Activated CD8-positive, alpha-beta T cell treated with anti-CD3 and anti-CD28 coated beads for 36 hours (primary cell): ENCODE results near the gene KDM2A. TPM values are rescaled to one million over a fixed set of nuclear protein-coding genes. Genes with fewer than 3 reads are reported as not detected.

ENCODE experiments used
- ATAC-seq: fragments of 200-7000 bp; cut with Tn5 transposase; one replicate; pipeline ENCODE4 v1.10.0; 2021; ENCODE audit warnings: mild to moderate bottlenecking, moderate library complexity
- CTCF ChIA-PET: fragments of 350-600 bp; sonication (Branson Sonifier 250); formaldehyde crosslinking; loops from one replicate; lab custom pipeline; 2021; ENCODE audit warnings: antibody characterized with exemption; lab: Charles Lee
- POLR2A ChIA-PET: fragments of 350-600 bp; sonication (Branson Sonifier 250); formaldehyde crosslinking; loops from one replicate; lab custom pipeline; 2021; ENCODE audit warnings: antibody characterized with exemption; lab: Charles Lee
- DNase-seq: peaks from one replicate; pipeline ENCODE4 v3.0.0-alpha.2; 2020
- H3K27ac Mint-ChIP-seq: one replicate; pipeline ENCODE4 v1.8.0; 2021; ENCODE audit warnings: mild to moderate bottlenecking, mixed read lengths
- H3K27me3 Mint-ChIP-seq: one replicate; pipeline ENCODE4 v1.8.0; 2021; ENCODE audit warnings: mixed read lengths
- H3K36me3 Mint-ChIP-seq: one replicate; pipeline ENCODE4 v1.8.0; 2021; ENCODE audit warnings: low read depth, mixed read lengths
- H3K4me1 Mint-ChIP-seq: one replicate; pipeline ENCODE4 v1.8.0; 2021; ENCODE audit warnings: low read depth, mixed read lengths
- H3K4me3 Mint-ChIP-seq: one replicate; pipeline ENCODE4 v1.8.0; 2021; ENCODE audit warnings: mild to moderate bottlenecking, moderate library complexity, mixed read lengths
- H3K9me3 Mint-ChIP-seq: one replicate; pipeline ENCODE4 v1.8.0; 2021; ENCODE audit warnings: mixed read lengths
- CTCF ChIP-seq: fragments of 200-600 bp; IDR thresholded peaks from one replicate; pipeline ENCODE4 v1.8.0; 2022; ENCODE audit warnings: antibody characterized with exemption, mild to moderate bottlenecking
- intact Hi-C: fragments of 100-400 bp; cut with micrococcal nuclease; formaldehyde crosslinking; loops from one replicate; pipeline ENCODE4 v1.10.0; 2022
- total RNA-seq, 2 experiments: library from RNA; stranded (reverse); gene quantifications; one replicate each; pipeline ENCODE4 v1.2.3, GENCODE V29; 2021

KDM2A gene
- total RNA-seq, 2 experiments from 2014 or later: 79.6 to 88.1 TPM

GRCh38 chr11:67264877-67265632, 146.0 kb downstream of the KDM2A start:
- POLR2A ChIA-PET: interaction anchor here (0.7 to 19.8 kb wide), 5 partner anchors 13 to 52 kb away, joined by 3 to 308 read pairs (median 5); partner anchors contain the start of gene ANKRD13D
- peak overlapping the region; percentile 42 for H3K4me3 Mint-ChIP-seq
- H3K4me1 Mint-ChIP-seq: peaks cover 56% of the 10 kb centered on the region
- intact Hi-C loops: no loop called here
- no peak for TF ChIP-seq CTCF
- ATAC-seq (no peak), DNase-seq (peak; percentile 50)
- H3K9me3 Mint-ChIP-seq: no peaks in the 10 kb centered on the region
- CTCF ChIA-PET: interaction anchor here (1.2 to 4.9 kb wide), 6 partner anchors 13 to 117 kb away, joined by 4 to 60 read pairs (median 20); partner anchors contain the start of gene POLD4
- no peaks in the 10 kb centered on the region for H3K27me3 Mint-ChIP-seq
- peaks cover 30% of the 10 kb centered on the region for H3K36me3 Mint-ChIP-seq
- H3K27ac Mint-ChIP-seq: peak overlapping the region; percentile 61

- peak; percentile 28 for ATAC-seq
- peak overlapping the region; percentile 61 for H3K27ac Mint-ChIP-seq
- ChIA-PET CTCF (interaction anchor here (1.0 to 6.2 kb wide), 11 partner anchors 12 to 87 kb away, joined by 3 to 65 read pairs (median 8); partner anchors contain the start of gene POLD4), POLR2A (interaction anchor here (1.0 to 19.8 kb wide), 5 partner anchors 14 to 52 kb away, joined by 3 to 308 read pairs (median 5); partner anchors contain the start of gene ANKRD13D)
- H3K36me3 Mint-ChIP-seq: peaks cover 38% of the 10 kb centered on the region
- H3K4me1 Mint-ChIP-seq: peaks cover 62% of the 10 kb centered on the region
- peak overlapping the region; percentile 66 for H3K4me3 Mint-ChIP-seq
- no peaks in the 10 kb centered on the region for H3K9me3 Mint-ChIP-seq
- no peaks in the 10 kb centered on the region for H3K27me3 Mint-ChIP-seq
- TF ChIP-seq CTCF: peak; percentile 61
- intact Hi-C loops: no loop called here
- DNase-seq: peak; percentile 76
Observed at GRCh38 chr11:67265633-67266448, 146.8 kb downstream of the KDM2A start.

- Mint-ChIP-seq H3K27me3 (no peaks in the 10 kb centered on the region), H3K36me3 (peaks cover 45% of the 10 kb centered on the region), H3K9me3 (no peaks in the 10 kb centered on the region), H3K27ac (peak within 1 kb of the TSS; percentile 97), H3K4me3 (peak within 1 kb of the TSS; percentile 90), H3K4me1 (peaks cover 60% of the 10 kb centered on the region)
- intact Hi-C loops: no loop called here
- ATAC-seq (peak; percentile 21), DNase-seq (peak; percentile 57)
- TF ChIP-seq CTCF: no peak
- POLR2A ChIA-PET: interaction anchor here (1.0 to 19.8 kb wide), 9 partner anchors 11 to 85 kb away, joined by 3 to 308 read pairs (median 7); partner anchors contain the start of gene ANKRD13D
- CTCF ChIA-PET: interaction anchor here (0.7 to 7.1 kb wide), 11 partner anchors 11 to 115 kb away, joined by 3 to 65 read pairs (median 6); partner anchors contain the start of genes ANKRD13D and POLD4
Observed at GRCh38 chr11:67266449-67267187, 147.6 kb downstream of the KDM2A start, which contains the start of gene GRK2. Gene GRK2, plus strand, starts transcription at chr11:67266473. Its CDS starts 227 bp downstream, at chr11:67266700.

GRCh38 chr11:67267188-67268080, 148.4 kb downstream of the KDM2A start:
- peak overlapping the region; percentile 90 for H3K4me3 Mint-ChIP-seq
- ChIA-PET CTCF (interaction anchor here (0.7 to 7.1 kb wide), 15 partner anchors 10 to 362 kb away, joined by 3 to 65 read pairs (median 5); partner anchors contain the start of genes ANKRD13D, POLD4 and TBC1D10C), POLR2A (interaction anchor here (0.6 to 19.8 kb wide), 17 partner anchors 12 to 705 kb away, joined by 3 to 308 read pairs (median 4); partner anchors contain the start of genes ANKRD13D and PTPRCAP)
- ATAC-seq (no peak), DNase-seq (peak; percentile 63)
- no peaks in the 10 kb centered on the region for H3K27me3 Mint-ChIP-seq
- intact Hi-C loops: loop anchor here (2.0 kb wide), 1 partner anchor 49 kb away; no protein-coding TSS in a partner anchor
- no peaks in the 10 kb centered on the region for H3K9me3 Mint-ChIP-seq
- peaks cover 54% of the 10 kb centered on the region for H3K36me3 Mint-ChIP-seq
- TF ChIP-seq CTCF: no peak
- H3K27ac Mint-ChIP-seq: peak overlapping the region; percentile 97
- peaks cover 62% of the 10 kb centered on the region for H3K4me1 Mint-ChIP-seq
